GM19324 (cell line): ENCODE results near the gene PLIN5.
"Not testable (repeated sequence)": the region's sequence is repeated elsewhere in the genome, so short reads cannot be mapped to it uniquely, and the experiment has no call there.

Experiments
- ATAC-seq: cut with Tn5 transposase; IDR thresholded peaks from one replicate; pipeline ENCODE4 v1.9.1; 2021; ENCODE audit warnings: mild to moderate bottlenecking, moderate library complexity; ENCODE audit not compliant: unreplicated experiment, low FRiP score

Gene PLIN5

GRCh38 chr19:4570402-4570801 lies 35.4 kb upstream of the PLIN5 start:
- no peak for ATAC-seq

DNA sequence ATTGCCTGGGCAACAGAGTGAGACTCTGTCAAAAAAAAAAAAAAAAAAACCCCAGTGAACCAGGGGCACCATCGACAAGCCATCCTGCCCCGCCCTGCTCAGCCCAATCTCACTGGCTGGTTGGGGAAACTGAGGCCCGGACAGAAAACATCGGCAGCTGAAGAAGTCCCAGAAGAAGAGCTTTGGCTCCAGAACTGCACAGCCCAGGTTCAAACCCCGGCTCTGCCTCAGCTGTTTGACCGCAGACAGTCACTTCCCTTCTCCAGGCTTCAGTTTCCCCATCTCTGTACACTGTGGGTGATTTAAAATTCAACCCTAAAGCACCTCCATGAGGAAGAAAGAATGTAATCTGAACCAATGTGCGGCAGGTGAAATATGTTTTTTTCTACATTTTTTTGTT lies 33.9 kb upstream of the PLIN5 start:
- ATAC-seq, result no peak

GRCh38 chr19:4567584-4568071 lies 32.6 kb upstream of the PLIN5 start:
- no peak for ATAC-seq

- ATAC-seq, result no peak
Observed at GRCh38 chr19:4566402-4567051, 31.5 kb upstream of the PLIN5 start.

DNA sequence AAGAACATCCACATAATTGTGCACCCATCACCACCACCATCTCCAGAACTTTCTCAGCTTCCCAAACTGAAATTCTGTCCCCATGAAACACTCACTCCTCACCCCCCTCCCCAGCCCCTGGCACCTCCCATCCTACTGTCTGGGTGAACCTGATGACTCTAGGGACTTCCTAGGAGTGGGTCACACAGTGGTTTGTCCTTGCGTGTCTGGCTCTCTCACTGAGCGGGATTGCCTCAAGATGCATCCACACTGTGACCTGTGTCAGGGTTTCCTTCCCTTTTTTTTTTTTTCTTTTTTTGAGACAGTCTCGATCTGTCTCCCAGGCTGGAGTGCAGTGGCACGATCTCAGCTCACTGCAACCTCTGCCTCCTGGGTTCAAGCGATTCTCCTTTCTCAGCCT lies 28.5 kb upstream of the PLIN5 start:
- not testable (repeated sequence) for ATAC-seq

DNA sequence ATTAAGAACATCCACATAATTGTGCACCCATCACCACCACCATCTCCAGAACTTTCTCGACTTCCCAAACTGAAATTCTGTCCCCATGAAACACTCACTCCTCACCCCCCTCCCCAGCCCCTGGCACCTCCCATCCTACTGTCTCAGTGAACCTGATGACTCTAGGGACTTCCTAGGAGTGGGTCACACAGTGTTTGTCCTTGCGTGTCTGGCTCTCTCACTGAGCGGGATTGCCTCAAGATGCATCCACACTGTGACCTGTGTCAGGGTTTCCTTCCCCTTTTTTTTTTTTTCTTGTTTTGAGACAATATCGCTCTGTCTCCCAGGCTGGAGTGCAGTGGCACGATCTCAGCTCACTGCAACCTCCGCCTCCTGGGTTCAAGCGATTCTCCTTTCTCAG lies 27.1 kb upstream of the PLIN5 start:
- not testable (repeated sequence) for ATAC-seq

- ATAC-seq, result no peak
Observed at GRCh38 chr19:4559569-4559968, 24.5 kb upstream of the PLIN5 start, which contains the start of gene SEMA6B. Gene SEMA6B (minus strand): TSS chr19:4559684. CDS start chr19:4558457, 1,227 bp downstream.

GRCh38 chr19:4557971-4558941 lies 23.2 kb upstream of the PLIN5 start:
- ATAC-seq, result no peak

DNA sequence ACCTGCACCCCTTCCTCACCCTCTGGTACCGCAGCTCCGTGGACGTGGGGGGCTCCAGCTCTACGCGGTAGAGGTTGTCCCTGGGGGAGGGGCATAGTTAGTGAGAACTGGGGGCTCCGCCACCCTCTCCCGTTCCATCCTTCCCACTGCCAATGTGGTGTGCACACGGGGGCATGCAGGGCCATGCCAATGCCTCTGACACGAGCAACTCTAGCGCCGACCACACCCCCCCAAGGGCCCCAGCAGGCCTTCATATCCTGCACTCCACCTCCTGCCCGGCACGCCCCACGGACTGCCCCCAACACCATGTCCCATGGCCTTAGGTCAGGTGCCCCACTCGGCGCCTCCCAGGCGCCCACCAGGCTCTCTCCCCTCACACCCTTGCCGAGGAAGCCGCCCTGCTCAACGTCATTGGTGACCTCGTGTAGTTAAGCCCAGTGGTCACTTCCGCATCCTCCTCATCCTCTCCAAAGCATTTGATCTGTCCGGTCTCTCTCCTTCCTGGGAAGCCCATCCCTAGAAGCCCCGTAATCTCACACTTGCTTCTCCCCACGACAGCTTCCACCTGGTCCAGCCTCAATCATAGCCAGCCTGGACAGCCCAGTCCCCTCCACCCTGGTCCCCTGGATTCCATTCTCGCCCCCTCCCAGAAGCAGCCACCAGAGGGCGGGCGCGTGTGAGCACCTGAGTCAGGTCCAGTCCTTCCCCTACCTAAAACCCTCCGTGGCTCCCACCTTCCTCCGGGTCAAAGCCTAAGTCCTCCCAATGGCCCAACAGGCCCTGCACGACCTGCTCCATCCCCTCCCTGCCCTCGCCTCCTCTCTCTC lies 22.3 kb upstream of the PLIN5 start:
- ATAC-seq, result no peak

DNA sequence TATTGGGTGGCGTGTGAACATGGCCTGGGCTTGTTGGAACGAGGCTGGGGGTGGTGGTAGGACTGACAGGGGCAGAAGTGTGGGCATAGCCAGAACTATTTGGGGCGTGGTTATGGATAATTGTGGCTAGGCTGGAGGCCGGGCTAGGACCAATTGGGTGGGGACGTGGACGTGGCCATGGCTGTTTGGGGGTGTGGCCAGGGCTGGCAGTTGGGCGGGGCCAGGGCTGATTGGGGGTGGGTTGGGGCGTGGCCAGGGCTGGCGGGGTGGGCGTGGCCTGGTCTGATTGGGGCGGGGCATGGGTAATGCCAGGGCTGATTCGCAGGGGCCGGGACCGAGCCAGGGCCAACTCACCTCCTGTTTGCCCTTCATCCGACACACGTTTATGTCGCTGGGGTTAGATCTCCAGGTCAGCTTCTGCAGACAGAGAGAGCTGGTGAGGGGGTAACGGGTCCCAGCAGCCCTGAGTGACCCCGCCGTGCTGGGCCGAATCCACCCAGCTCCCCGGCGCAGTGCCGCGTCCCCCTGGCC lies 21.6 kb upstream of the PLIN5 start:
- ATAC-seq, result no peak

GRCh38 chr19:4555657-4556561 lies 20.9 kb upstream of the PLIN5 start:
- ATAC-seq, result no peak

DNA sequence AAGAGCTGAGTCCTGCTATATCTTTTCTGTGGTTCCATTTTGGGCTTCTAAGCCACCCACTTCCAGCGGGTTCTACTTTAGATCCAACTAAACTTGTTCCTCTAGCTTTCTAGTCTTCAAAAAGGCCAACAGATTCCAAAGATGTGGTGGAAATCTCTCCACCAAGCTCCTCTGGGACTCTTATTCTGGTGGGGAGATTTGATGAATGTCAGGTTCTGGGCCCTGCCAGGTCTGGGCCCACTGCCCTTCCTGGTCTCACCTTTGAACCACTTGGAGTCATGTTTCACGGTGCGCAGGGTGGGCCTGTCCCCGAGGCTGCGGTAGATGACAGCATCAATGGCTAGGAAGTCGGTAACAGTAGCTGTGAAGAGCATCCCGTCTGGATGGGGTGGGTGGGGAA lies 19.7 kb upstream of the PLIN5 start:
- ATAC-seq, result no peak

DNA sequence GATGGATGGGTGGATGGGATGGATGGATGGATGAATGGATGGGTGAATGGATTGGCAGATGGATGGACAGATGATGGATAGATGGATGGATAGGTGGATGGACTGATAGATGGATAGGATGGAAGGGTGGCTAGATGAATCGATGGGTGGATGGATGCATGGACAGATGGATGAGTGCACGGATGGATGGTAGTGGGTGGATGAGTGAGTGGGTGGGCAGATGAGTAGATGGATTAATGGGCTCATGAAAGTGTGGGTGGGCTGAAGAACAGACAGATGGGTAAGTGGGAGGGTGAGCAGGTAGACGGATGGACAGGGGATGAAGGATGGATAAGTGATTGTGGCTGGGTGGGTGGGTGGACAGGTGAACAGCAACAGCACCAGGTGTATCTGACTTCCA lies 18.8 kb upstream of the PLIN5 start:
- no peak for ATAC-seq

DNA sequence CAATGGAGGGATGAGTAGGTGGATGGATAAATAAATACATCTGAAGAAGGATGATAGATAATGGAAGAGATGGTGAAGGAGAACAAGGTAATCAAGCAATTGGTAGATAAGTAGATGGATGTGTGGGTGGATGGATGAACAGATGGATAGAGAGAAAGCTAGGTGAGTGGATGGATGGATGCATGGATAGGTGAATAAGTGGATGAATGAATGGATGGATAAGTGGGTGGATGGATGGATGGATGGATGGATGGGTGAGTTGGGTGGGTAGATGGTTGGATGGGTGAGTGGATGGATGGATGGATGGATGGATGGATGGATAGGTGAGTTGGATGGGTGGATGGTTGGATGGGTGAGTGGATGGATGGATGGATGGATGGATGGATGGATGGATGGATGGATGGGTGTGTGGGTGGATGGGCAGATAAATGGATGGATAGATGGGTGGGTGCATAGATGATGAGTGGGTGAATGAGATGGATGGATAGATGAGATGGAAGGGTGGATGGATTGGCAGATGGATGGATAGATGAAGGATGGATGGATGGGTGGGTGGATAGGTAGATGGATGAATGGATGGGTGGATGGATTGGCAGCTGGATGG lies 18.2 kb upstream of the PLIN5 start:
- ATAC-seq, result no peak

DNA sequence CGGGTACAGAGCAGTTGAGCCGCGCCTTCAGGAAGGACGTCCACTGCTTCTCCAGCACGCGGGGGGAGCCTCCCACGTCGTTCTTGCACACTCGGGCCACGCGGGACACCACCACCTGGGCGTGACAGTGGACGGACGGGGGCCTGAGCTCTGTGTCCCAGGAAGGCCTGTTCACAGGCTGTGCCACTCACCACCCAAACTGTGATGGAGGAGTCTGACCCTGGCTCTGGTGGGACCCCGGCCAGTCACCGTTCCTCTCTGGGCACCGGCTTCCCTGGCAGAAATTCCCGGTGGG lies 17.4 kb upstream of the PLIN5 start:
- ATAC-seq, result no peak

DNA sequence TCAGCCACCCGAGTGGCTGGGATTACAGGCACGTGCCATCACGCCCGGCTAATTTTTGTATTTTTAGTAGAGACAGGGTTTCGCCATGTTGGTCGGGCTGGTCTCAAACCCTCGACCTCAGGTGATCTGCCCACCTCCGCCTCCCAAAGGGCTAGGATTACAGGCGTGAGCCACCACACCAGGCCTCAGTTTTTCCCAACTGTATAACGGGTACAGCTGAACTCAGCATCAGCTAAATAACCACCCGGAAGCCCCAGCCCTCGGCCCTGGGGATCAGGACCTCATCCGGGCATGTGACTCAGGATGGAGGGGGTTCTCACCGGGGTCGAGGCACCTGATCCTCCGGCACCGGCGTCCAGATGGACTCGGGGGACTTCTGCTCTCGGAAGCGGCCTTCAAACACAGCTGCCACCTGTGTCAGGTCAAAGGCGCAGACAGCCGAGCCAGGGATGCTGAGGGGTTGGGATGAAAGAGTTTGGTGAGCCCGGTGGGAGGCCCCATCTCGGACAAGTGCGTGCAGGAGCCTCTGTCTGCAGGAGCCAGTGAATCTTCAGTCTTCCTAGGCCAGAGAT lies 15.5 kb upstream of the PLIN5 start:
- ATAC-seq, result no peak

- ATAC-seq, result no peak
Observed at GRCh38 chr19:4550018-4550417, 15.0 kb upstream of the PLIN5 start.

DNA sequence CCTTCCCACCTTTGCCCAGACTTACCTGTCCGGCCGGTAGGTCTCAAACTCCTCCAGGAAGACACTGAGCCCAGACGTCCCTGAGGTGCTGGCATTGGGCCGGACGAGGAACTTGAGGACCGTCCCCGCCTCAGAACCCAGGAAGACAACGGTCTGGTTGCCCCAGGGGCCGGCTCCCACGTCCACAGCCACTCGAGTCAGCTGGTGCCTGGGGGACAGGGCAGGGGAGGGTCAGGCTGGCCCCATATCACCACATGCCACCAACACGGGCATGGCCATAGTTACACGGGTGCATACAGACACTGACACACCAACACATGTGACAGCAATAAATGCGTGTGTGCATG lies 13.2 kb upstream of the PLIN5 start:
- no peak for ATAC-seq
